K562 (cell line): ENCODE data around the gene STC2.
"Not testable (repeated sequence)": the region's sequence is repeated elsewhere in the genome, so short reads cannot be mapped to it uniquely, and the experiment has no call there.

Experiments used
- DMBX1 ChIP-seq: fragments of 250-450 bp; sonication (Bioruptor Pico); IDR thresholded peaks from 2 replicates; pipeline ENCODE4 v1.8.0; 2022; ENCODE audit warnings: inconsistent platforms, mild to moderate bottlenecking, moderate library complexity, borderline replicate concordance
- ESRRA ChIP-seq: fragments of 450-650 bp; IDR thresholded peaks from 2 replicates; pipeline ENCODE4 v1.6.1; 2014; ENCODE audit warnings: low read depth, mild to moderate bottlenecking, moderate library complexity, borderline replicate concordance
- JUNB ChIP-seq: fragments of 450-650 bp; formaldehyde crosslinking; conservative IDR thresholded peaks from 2 replicates; pipeline ENCODE4 v1.4.0; 2020; ENCODE audit warnings: mild to moderate bottlenecking
- MAFF ChIP-seq: IDR thresholded peaks from 2 replicates; pipeline ENCODE4 v1.6.1; 2012; ENCODE audit warnings: low read length, improper control_type of control experiment
- RAD21 ChIP-seq, 2 experiments: fragments of 250-450 bp in 1 of 2; fragments of 450-650 bp in 1 of 2; sonication (Bioruptor Pico) in 1 of 2; formaldehyde crosslinking in 1 of 2; IDR thresholded peaks in 1 of 2; conservative IDR thresholded peaks in 1 of 2; 2 replicates each; pipeline versions ENCODE4 v1.4.0 to v1.8.0; 2020 to 2022; ENCODE audit warnings: mild to moderate bottlenecking in 2 of 2, moderate library complexity in 1 of 2
- TF ChIP-seq, protein P1 (sequence below): fragments of 250-450 bp; sonication (Bioruptor Pico); IDR thresholded peaks from 2 replicates; pipeline ENCODE4 v1.8.0; 2021; ENCODE audit warnings: moderate library complexity, mild to moderate bottlenecking, inconsistent platforms

DNA sequence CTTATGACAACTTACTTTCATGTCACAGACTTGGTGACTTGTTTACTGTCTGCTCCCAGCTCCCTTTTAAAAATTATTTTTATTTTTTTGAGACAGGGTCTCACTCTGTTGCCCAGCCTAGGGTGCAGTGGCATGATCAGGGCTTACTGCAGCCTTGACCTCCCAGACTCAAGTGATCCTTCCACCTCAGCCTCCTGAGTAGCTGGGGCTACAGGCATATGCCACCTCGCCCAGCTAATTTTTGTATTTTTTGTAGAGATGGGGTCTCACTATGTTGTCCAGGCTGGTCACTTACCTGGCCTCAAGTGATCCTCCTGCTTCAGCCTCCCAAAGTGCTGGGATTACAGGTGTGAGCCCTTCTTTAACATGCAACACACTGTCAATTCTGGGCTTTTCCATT lies 35.2 kb upstream of the STC2 start:
- TF ChIP-seq MAFF; RAD21 (CRISPR knock-in tag; conservative IDR thresholded peaks at IDR 0.05 in 1 of 2, IDR thresholded peaks at IDR 0.05 in 1 of 2); ESRRA; JUNB (CRISPR knock-in tag); DMBX1 (CRISPR knock-in tag): not testable (repeated sequence)
- TF ChIP-seq, protein P1, sequence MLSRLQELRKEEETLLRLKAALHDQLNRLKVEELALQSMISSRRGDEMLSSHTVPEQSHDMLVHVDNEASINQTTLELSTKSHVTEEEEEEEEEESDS, result not testable (repeated sequence)
